ENCODE measurements around the gene CH25H. TPM values are rescaled to one million over a fixed set of nuclear protein-coding genes. Genes with fewer than 3 reads are reported as not detected.
A peak's percentile ranks its signal among the peaks of the same experiment; 100 is the strongest.

The CH25H gene
- total and polyA plus RNA-seq, 12 donors = 0.80 to 16.3 (median 4.9) TPM; not detected in 1

DNA sequence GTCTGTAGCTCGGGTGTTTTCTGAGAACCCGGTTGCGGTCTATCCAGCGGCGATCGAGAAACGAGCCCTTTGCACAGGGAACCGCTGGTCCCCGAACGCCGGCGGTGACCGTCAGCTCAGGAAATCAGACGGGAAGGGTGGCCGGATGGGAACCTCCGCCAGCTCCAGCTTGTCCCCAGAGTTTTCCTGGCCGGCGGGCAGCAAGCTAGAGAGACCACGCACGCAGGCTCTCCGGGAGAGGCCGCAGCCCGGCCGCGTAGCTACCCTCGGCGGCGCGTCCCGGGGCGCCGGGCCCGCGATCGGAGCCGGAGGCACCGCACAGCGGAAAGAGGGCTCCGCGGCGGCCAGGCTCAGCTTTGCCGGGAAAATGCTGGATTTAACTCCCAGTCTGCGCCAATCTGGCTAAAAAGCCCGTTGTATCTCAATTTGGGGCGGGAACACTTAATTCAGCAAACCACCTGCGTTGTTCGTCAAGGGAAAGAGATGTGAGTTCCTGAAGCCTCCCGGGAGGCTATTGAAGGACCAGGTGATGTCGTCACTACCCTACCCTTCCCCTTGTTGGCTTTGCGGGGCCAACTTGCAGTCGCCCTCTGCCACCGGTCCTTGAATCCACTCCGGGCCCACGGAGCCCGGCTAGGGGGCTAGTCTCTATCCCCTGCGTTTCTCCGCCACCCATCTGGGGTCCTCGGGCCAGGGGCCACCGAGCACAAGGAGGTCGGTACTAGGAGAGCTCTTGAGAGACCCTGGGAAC, 859 bp upstream of the CH25H start:
- TF ChIP-seq, protein P1, sequence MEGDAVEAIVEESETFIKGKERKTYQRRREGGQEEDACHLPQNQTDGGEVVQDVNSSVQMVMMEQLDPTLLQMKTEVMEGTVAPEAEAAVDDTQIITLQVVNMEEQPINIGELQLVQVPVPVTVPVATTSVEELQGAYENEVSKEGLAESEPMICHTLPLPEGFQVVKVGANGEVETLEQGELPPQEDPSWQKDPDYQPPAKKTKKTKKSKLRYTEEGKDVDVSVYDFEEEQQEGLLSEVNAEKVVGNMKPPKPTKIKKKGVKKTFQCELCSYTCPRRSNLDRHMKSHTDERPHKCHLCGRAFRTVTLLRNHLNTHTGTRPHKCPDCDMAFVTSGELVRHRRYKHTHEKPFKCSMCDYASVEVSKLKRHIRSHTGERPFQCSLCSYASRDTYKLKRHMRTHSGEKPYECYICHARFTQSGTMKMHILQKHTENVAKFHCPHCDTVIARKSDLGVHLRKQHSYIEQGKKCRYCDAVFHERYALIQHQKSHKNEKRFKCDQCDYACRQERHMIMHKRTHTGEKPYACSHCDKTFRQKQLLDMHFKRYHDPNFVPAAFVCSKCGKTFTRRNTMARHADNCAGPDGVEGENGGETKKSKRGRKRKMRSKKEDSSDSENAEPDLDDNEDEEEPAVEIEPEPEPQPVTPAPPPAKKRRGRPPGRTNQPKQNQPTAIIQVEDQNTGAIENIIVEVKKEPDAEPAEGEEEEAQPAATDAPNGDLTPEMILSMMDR (IDR thresholded peaks at IDR 0.05) = no peak
- TF ChIP-seq POLR2A (IDR thresholded peaks at IDR 0.05) = no peak
- H3K27me3 ChIP-seq = peaks cover 25% of the 10 kb centered on the region
- peaks cover 10 to 18% of the 10 kb centered on the region in 2 donors for H3K4me1 ChIP-seq (replicated peaks in 1 of 2)
- H3K36me3 ChIP-seq (replicated peaks in 1 of 2) = no peaks in the 10 kb centered on the region
- H3K4me3 ChIP-seq = peak overlapping the region in 3 of 4 donors; percentile 22 to 53 (median 34)
- WGBS, 4 donors = 6 to 13% (median 8%) methylated on average over 31 to 60 of the region's 60 CpGs
- peak overlapping the region in 4 of 5 donors; percentile 30 to 65 (median 40) for H3K27ac ChIP-seq
- H3K9me3 ChIP-seq (replicated peaks in 1 of 3) = no peaks in the 10 kb centered on the region
- peak in 6 of 7 donors; percentile 36 to 71 (median 48) for DNase-seq
- intact Hi-C loops (cut with DNase I) = loop anchor here in 1 of 2 donors (10.0 kb wide), 1 partner anchor 103 kb away; no protein-coding TSS in a partner anchor

DNA sequence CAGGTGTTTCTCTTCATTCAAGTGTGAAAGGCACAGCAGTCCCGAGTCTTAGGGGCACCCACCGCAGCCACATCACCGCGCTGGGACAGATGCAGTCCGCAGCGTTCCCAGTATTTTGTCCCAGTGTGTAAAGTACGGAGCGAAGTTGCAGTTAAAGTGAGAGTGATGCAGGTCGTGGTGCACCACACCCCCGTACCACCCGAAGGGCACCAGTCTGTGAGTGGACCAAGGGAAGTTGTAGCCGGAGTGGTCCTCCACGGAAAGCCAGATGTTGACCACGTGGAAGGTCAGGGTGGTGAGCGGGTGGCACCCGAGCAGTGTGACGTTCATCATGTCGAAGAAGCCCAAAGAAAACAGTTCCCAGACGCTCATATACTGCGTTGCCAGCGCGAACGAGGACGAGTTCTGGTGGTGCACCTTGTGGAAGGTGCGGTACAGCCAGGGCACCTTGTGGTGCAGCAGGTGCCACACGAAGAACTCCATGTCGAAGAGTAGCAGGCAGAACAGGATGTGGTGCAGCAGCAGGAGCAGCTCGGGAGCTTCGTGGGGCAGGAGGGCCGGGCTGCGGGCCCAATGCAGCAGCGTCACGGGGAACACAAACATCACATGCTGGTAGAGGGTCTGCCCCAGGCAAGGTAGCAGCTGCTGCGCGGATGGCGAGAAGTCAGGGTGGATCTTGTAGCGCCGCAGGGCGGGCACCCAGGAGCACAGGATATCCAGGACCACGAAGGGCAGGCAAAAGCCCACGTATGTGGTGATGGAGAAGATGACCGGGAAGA, 526 bp downstream of the CH25H start:
- Histone ChIP-seq H3K36me3 (replicated peaks in 1 of 2) (no peaks in the 10 kb centered on the region), H3K4me3 (peak overlapping the region in 1 of 4 donors; percentile 53), H3K4me1 (replicated peaks in 1 of 2) (peaks cover 10 to 21% of the 10 kb centered on the region in 2 donors), H3K27me3 (peaks cover 25% of the 10 kb centered on the region), H3K9me3 (replicated peaks in 1 of 3) (no peaks in the 10 kb centered on the region), H3K27ac (peak overlapping the region in 2 of 5 donors; percentile 40 to 65)
- intact Hi-C loops (cut with DNase I) = loop anchor here in 1 of 2 donors (10.0 kb wide), 1 partner anchor 102 kb away; no protein-coding TSS in a partner anchor
- peak in 4 of 7 donors; percentile 11 to 31 (median 24) for DNase-seq
- no peak for TF ChIP-seq POLR2A (IDR thresholded peaks at IDR 0.05)
- TF ChIP-seq, protein P1 (IDR thresholded peaks at IDR 0.05) = no peak
- 9 to 12% (median 12%) methylated on average over 34 to 42 of the region's 42 CpGs for WGBS, 4 donors

DNA sequence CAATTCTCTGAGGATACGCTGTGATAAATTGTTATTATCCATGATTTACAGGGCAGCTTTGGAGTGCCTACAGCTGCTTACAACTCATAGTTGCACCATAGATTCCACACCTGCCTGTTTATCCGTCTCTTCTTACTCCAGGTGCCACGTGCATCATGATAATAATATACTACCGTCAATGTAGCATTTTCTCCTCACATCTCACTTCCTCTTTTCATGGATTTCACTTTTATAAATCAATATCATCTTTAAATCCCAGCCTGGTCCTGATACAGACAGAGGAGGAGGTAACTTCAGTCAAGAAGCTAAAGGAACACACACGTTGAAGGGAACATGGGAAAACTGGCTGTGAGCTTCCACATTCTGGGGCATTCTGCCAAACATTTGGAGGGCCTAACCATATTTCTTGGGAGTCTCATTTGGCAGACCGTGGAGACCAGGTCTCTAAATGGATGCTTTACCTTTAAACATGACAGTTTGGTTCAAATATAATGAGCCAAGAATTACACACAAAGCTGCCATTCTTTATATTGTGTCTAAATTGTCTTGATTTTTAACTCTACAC, 2.4 kb downstream of the CH25H start:
- intact Hi-C loops (cut with DNase I) = loop anchor here in 1 of 2 donors (10.0 kb wide), 1 partner anchor 100 kb away; no protein-coding TSS in a partner anchor
- TF ChIP-seq, protein P1 (IDR thresholded peaks at IDR 0.05) = no peak
- TF ChIP-seq POLR2A (IDR thresholded peaks at IDR 0.05) = no peak
- Histone ChIP-seq H3K27me3 (peaks cover 25% of the 10 kb centered on the region), H3K27ac (no peak overlapping the region), H3K4me3 (no peak overlapping the region), H3K9me3 (replicated peaks in 1 of 3) (no peaks in the 10 kb centered on the region), H3K4me1 (replicated peaks in 1 of 2) (peaks cover 10 to 24% of the 10 kb centered on the region in 2 donors), H3K36me3 (replicated peaks in 1 of 2) (no peaks in the 10 kb centered on the region)
- DNase-seq = no peak
- 72 to 82% (median 77%) methylated on average over 6 of the region's 6 CpGs for WGBS, 4 donors

DNA sequence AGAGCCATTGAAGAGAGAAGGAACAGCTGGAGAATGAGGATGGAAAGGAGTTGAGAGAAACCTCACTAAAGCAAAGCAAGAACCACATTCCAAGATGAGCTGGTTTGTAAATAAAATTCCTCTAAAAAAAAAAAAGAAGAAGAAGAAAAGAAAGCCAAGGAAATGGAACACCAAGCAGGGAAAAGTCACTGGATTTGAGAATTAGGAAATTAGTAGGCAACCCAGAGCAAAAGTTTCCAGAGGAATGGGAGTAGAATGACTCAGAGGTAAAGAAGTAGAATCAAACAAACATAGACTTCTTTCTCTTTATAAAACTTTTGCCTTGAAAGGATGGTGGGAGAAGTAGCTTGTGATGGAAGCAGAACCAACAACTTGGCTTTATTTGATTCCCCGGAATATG, 3.9 kb downstream of the CH25H start:
- Histone ChIP-seq H3K27me3 (peaks cover 21% of the 10 kb centered on the region), H3K36me3 (replicated peaks in 1 of 2) (no peaks in the 10 kb centered on the region), H3K9me3 (replicated peaks in 1 of 3) (no peaks in the 10 kb centered on the region), H3K27ac (no peak overlapping the region), H3K4me1 (replicated peaks in 1 of 2) (peaks cover 9 to 22% of the 10 kb centered on the region in 2 donors), H3K4me3 (no peak overlapping the region)
- TF ChIP-seq, protein P1 (IDR thresholded peaks at IDR 0.05) = no peak
- TF ChIP-seq POLR2A (IDR thresholded peaks at IDR 0.05) = no peak
- intact Hi-C loops (cut with DNase I) = loop anchor here in 1 of 2 donors (10.0 kb wide), 1 partner anchor 98 kb away; no protein-coding TSS in a partner anchor
- 88 to 100% (median 93%) methylated on average over 1 of the region's 1 CpG for WGBS, 4 donors
- DNase-seq = no peak
